GM19452 (cell line): Measurements from ENCODE around the gene HES2.
"Not testable (repeated sequence)": the region's sequence is repeated elsewhere in the genome, so short reads cannot be mapped to it uniquely, and the experiment has no call there.

Experiments
- ATAC-seq: cut with Tn5 transposase; IDR thresholded peaks from one replicate; pipeline ENCODE4 v1.9.1; 2021; ENCODE audit not compliant: unreplicated experiment

HES2 gene

GRCh38 chr1:6437012-6437700, 17.4 kb upstream of the HES2 start:
- not testable (repeated sequence) for ATAC-seq

DNA sequence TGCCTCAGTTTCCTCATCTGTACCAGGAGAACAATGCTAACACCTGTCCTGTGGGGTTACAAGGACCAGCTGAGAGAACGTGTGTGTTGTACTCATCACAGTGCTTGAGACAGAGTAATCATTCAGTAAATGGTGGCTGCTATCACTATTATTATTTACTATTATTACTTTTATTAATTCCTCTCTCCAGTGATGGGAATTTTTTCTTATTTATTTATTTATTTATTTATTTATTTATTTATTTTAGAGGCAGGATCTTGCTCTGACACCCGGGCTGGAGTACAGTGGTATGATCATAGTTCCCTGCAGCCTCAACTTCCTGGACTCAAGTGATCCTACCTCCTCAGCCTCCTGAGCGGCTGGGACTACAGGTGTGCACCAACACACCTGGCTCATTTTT, 16.6 kb upstream of the HES2 start:
- ATAC-seq: not testable (repeated sequence)

DNA sequence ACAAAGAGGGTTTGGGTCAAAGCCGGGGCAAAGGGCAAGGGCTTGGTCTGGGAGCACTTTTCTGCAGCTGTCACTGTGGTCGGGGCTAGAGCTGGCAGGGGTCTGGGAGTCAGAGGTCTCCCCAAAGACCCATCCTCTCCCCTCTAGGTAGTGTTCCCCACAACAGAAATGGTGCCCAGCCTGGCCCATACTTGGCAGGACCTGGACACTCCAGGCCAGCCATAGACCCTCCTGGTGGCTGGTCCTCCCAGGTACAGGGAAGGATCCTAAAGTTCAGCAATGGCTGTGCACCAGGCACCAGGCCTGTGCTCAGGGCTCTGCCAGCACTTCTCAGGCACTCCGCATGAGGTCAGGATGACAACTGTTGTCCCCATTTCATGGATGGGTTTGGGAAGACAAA, 15.8 kb upstream of the HES2 start:
- ATAC-seq: no peak

DNA sequence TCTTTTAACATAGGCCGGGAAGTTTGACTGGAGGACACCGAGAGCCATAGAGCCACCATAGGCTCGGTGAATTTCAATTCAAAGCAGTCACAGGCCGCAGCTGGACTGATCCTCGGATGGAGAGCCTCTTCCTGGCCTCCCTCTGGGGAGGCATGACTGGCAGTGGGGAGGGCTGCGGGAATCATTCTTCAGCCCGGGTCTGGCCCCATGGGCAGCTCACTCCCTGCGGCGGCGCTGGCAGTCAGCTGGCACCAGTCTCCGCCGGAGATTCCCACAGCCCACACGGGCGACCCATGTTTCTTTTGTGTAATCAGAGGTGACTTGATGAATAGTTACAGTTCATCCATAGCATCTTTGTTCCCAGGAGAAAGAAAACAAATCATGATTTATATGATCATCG, 15.4 kb upstream of the HES2 start:
- ATAC-seq: no peak

- ATAC-seq: no peak
Observed at GRCh38 chr1:6434186-6434585, 14.5 kb upstream of the HES2 start.

DNA sequence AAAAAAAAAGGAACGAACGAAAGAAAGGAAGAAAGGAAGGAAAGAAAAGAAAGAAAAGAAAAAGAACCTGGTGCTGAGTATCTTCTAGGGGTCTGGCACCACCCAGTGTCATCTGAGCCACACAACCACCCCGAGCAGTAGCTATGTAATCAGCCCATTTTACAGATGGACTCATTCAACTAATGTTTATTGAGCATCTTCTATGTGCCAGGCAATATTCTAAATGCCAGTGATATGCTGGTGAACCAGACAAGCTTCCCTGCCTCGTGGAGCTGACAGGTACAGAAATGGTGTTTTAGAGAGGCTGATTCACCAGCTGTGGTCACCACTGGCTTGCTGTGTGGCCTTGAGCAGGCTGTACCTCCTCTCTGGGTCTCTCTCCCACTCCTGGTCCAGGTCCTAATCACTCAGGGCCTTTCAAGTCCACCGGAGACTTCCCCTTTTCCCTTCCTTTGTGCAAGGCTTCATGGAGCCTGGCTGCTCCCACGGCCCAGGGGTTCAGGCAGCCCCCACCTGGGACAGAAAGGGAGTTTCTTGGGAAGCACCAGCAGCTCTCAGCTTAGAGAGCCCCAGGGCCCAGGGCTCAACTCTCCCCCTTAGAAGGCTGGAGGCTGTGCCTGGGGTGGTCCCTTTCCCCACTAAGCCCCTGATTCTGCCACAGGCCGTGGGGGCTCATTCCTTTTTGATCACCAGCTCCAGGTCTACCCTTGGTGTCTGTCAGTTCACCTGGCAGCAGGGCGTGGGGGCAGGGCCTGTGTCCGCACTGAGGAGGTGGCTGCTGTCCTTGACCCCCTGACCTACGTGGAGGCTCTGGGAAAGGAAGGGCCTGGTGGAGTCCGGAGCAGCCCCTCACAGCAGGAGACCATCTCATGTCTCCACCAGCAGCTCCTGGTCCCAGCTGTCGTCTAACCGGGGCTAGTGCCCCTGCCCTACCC, 12.2 kb upstream of the HES2 start:
- not testable (repeated sequence) for ATAC-seq

DNA sequence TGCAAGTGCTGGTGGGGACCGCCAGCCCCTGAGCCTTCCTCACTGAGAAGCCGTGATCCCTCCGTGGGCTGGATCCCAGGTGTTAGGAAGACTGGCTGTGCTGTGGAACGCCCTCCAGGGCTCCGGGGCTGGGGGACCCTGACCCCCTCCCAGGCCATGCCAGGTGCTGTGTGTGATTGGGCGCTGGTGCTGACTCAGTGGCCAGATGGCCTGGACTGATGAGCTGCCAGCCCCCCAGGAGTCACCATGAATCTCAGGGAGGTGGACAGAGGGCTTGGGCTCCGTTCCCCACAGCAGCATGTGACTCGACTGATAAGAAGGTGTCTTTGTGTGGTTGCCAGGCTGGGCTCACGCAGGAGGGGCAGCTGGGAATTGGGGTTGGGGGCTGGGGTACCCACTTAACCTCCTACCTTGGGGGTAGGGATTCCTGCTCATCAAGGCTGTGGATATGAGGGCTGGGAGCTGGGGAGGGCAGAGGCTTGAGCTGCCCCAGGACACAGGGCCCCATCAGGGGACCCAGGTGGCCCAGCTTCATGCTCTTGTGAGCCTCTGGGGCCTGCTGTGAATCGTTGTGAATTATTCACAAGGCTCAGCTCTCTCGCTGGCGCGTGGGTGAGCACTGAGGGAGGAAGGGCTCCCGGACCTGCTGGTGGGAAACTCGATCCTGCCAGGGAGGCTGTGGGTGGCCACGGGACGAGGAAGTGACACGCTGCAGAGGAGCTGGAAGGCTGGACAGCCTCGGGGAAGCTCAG, 10.1 kb upstream of the HES2 start:
- not testable (repeated sequence) for ATAC-seq

DNA sequence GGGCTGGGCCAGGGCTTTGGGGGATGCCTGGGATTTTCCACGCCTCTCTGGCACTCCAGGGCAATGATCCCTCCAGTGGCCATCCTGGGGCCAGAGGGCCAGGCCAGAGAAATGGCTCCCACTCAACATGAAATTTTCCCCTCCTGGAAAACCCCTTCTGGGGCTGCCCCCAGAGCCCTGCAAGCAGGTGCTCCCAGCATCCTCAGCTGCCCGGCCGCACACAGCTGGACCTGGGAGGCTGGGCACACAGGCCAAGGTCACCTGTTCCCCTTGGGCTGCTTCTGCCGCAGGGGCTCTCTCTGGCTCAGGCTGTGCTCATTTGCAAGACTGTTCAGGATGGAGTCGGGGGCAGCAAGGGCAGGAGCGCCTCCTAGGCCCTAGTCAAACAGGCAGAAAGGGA, 8.7 kb upstream of the HES2 start:
- ATAC-seq: not testable (repeated sequence)

DNA sequence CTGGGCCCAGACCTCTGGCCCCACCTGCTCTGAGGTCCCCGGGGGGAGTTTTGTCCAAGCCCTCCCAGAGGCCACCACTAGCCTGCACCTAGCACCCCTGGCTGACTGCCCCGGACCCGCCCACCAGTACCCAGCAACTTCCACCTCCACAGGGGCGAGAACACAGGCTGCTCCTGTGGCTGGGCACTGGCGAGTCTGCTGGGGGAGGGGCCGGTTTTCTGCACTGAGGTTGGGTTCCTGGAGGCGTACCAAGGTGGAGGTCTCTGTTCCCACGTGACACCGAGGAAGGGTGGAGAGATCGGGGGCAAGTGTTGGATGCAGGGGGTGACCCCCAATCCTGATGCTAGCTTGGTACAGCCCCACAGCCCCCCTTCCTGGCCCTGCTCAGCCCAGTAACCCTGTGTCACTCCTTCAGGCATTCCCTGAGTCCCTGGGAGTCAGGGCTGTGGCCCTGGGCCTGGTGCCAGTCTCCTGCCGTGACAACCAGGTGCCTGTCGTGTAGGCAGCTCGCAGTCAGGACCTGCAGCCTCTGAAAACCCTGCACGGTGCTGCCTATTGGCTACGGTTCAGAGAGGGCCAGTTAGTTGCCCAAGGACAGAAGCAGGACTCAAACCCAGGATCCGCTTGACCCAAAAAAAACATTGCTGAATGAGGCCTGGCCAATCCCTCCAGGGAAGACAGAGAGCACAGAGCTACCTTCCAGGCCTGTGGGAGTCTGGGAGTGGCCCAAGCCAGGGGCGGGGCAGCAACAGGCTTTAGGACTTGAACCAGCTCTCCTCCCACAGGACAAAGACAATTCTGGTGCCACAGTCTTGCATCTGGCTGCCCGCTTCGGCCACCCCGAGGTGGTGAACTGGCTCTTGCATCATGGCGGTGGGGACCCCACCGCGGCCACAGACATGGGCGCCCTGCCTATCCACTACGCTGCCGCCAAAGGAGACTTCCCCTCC, 8.0 kb upstream of the HES2 start:
- no peak for ATAC-seq

- ATAC-seq: no peak
Observed at GRCh38 chr1:6426972-6427350, 7.2 kb upstream of the HES2 start.

DNA sequence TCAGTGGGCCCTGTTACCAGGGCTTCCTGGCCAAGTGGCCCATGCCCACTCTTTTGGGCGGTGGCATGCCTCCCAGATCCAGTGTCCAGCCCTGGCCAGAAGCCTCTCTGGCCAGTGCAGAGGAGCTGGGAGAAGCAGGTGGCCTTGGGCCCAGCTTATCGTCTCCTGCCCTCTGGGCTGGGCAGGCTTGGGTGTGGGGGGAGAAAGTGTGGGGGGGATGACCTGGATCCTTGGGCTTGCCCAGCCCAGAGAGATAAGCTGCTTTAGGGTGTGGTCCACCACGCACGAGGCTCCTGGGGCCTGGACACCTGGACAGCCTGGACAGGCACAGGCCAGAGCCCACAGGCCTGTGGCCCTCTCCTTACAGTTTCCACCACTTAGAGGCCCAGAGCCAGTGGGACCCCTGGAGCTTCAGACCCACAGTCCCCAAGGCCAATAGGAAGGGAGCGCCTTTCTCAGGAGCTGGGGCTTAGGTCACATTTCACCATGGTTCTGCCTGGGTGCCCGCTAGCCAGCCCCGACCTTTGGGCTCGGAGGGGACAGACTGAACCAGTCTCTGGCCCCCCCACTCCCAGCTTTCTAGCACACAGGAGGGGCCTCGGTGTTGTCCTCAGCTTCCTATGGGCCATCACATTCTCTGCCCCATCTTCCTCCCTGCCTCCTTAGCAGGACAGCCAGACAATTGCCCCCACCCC, 6.7 kb upstream of the HES2 start:
- no peak for ATAC-seq

- ATAC-seq: no peak
Observed at GRCh38 chr1:6425658-6426057, 5.9 kb upstream of the HES2 start.

GRCh38 chr1:6424619-6425593, 5.2 kb upstream of the HES2 start, which contains the start of gene ESPN:
ESPN (plus strand) TSS chr1:6424776; CDS start chr1:6424956, 180 bp downstream.
- no peak for ATAC-seq

DNA sequence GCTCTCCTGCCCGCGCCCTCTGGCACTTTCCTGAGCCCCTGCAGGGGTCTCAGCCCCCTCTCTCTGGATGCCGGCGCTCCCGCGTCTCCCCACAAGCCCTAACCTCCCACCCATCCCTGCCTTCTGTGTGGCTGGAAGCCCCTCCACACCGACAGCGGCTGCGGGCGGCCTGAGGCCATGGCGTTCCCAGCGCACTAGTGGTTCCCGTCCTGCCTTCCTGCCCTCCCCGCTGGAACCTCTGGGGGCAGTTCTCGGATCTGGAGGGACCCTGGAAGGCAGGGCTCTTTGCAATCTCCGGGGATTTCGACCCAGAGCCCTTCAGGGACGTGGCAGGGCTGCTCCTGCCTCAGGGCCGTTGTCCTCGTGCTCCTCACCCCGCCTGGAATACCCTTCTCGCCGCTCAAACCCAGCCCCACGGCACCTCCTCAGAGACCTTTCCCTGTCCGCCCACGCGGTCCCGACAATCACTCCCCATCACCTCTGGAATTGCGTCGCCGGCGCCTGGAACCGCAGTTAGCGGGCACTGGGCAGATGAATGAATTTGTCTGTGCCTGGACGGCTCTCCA, 4.4 kb upstream of the HES2 start:
- no peak for ATAC-seq

- no peak for ATAC-seq
Observed at GRCh38 chr1:6423321-6423999, 3.7 kb upstream of the HES2 start.

DNA sequence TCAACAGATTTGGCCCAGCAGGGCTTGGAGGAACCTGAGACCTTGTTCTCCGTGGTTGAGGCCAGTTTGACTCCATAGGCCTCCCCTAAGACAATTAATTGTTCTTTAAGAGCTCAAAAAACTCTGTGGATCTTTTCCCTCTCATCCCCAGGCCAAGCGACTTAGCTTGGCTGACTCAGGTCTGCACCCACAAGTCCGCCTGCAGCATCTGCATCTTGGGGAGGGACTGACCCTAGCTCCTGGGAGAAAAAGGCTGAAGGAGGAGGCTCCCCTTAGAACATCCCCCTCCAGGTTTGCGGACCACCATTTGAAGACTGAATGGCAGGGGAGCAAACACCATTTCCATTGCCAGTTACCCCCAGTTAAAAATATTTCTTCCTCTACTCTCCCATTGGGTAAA, 1.5 kb upstream of the HES2 start:
- no peak for ATAC-seq

- ATAC-seq: no peak
Observed at GRCh38 chr1:6420454-6421042, 829 bp upstream of the HES2 start.
